GM12878 (cell line): ENCODE data around the gene JDP2. TPM values are rescaled to one million over a fixed set of nuclear protein-coding genes. Genes with fewer than 3 reads are reported as not detected.

ENCODE experiments used
- ATAC-seq: fragments of 200-7000 bp; cut with Tn5 transposase; 3 replicates; pipeline ENCODE4 v1.9.1; 2020; ENCODE audit warnings: mild to moderate bottlenecking, moderate library complexity
- BruUV-seq: library from RNA; stranded (reverse); fragments of 400-500 nt; replicated peaks from 2 replicates; lab custom pipeline; 2021; lab: Mats Ljungman, UMichigan
- CTCF ChIA-PET: fragments of 300-600 bp; sonication (Branson Sonifier 250); formaldehyde crosslinking; extraction: SDS; loops from one replicate; lab custom pipeline; 2021; ENCODE audit warnings: inconsistent platforms; lab: Yijun Ruan, JAX
- POLR2A ChIA-PET: fragments of 350-600 bp; formaldehyde crosslinking; extraction: SDS; loops from one replicate; lab custom pipeline; 2021; ENCODE audit warnings: inconsistent platforms; lab: Charles Lee
- RAD21 ChIA-PET: fragments of 300-600 bp; sonication (Branson Sonifier 250); formaldehyde crosslinking; loops from one replicate; lab custom pipeline; 2023; ENCODE audit warnings: antibody characterized with exemption; ENCODE audit not compliant: unreplicated experiment; lab: Charles Lee
- SMC1A ChIA-PET: fragments of 300-600 bp; sonication (Branson Sonifier 250); formaldehyde crosslinking; loops from one replicate; lab custom pipeline; 2023; ENCODE audit not compliant: unreplicated experiment, uncharacterized antibody; lab: Charles Lee
- DNase-seq: peaks from one replicate; pipeline ENCODE4 v3.0.0-alpha.2; 2011; ENCODE audit warnings: low read depth, low spot score
- FAIRE-seq: peaks from 3 replicates; lab custom pipeline; 2011; peaks lifted over from hg19 to GRCh38; lab: Jason Lieb, UNC
- H2AFZ ChIP-seq: 2 replicates; pipeline ENCODE4 v1.6.0; 2011; ENCODE audit warnings: low read depth, low read length, control low read depth; ENCODE audit not compliant: control insufficient read depth
- H3K27ac ChIP-seq: 2 replicates; pipeline ENCODE4 v1.5.1; 2011; ENCODE audit warnings: control low read depth; ENCODE audit not compliant: control insufficient read depth, insufficient read depth
- H3K27me3 ChIP-seq, 2 experiments: replicated peaks in 1 of 2; 2 replicates each; pipeline versions ENCODE4 v1.6.0 to v1.6.1; 2011; ENCODE audit warnings: low read length in 1 of 2; ENCODE audit not compliant: control insufficient read depth in 2 of 2, insufficient read depth in 2 of 2
- H3K36me3 ChIP-seq, 2 experiments: 2 replicates each; pipeline ENCODE4 v1.5.1; 2011; ENCODE audit warnings: low read length in 1 of 2; ENCODE audit not compliant: control insufficient read depth in 2 of 2, insufficient read depth in 2 of 2
- H3K4me1 ChIP-seq: 2 replicates; pipeline ENCODE4 v1.6.1; 2011; ENCODE audit warnings: mild to moderate bottlenecking, low read length, moderate library complexity, mixed read lengths; ENCODE audit not compliant: control insufficient read depth, insufficient read depth
- H3K4me2 ChIP-seq: 2 replicates; pipeline ENCODE4 v1.6.0; 2011; ENCODE audit warnings: control low read depth; ENCODE audit not compliant: control insufficient read depth, insufficient read depth
- H3K4me3 ChIP-seq: fragments of 200-600 bp; sonication (generic); 2 replicates; pipeline ENCODE4 v1.5.1; 2016
- H3K79me2 ChIP-seq: 2 replicates; pipeline ENCODE4 v1.6.0; 2011; ENCODE audit warnings: low read length; ENCODE audit not compliant: control insufficient read depth, insufficient read depth
- H3K9ac ChIP-seq: 2 replicates; pipeline ENCODE4 v1.8.0; 2011; ENCODE audit warnings: low read length, control low read depth, mixed read lengths; ENCODE audit not compliant: control insufficient read depth, insufficient read depth
- H3K9me3 ChIP-seq: replicated peaks from 3 replicates; pipeline ENCODE4 v1.5.1; 2011; ENCODE audit warnings: mild to moderate bottlenecking, low read length; ENCODE audit not compliant: control insufficient read depth, insufficient read depth
- H4K20me1 ChIP-seq: 2 replicates; pipeline ENCODE4 v1.6.0; 2011; ENCODE audit not compliant: control insufficient read depth, insufficient read depth
- BHLHE40 ChIP-seq, 2 experiments: fragments of 450-650 bp in 1 of 2; IDR thresholded peaks; 2 replicates each; pipeline ENCODE4 v1.6.1; 2011 to 2017; ENCODE audit warnings: low read depth in 2 of 2, borderline replicate concordance in 1 of 2, improper control_type of control experiment in 1 of 2, low read length in 1 of 2, mild to moderate bottlenecking in 1 of 2
- GABPA ChIP-seq: IDR thresholded peaks from 2 replicates; pipeline ENCODE4 v1.6.1; 2014; ENCODE audit warnings: antibody characterized with exemption, low read depth, mild to moderate bottlenecking, inconsistent platforms
- YY1 ChIP-seq: IDR thresholded peaks from 2 replicates; pipeline ENCODE4 v1.6.1; 2011; ENCODE audit warnings: low read depth, mild to moderate bottlenecking, low read length
- WGBS: methylation state at CpG from one replicate; pipeline ENCODE4 v1.1.6; 2016; ENCODE audit warnings: low lambda C conversion rate; ENCODE audit not compliant: insufficient replicate concordance, insufficient coverage; ENCODE audit errors: missing lambda C conversion rate; 5-methylcytosine and 5-hydroxymethylcytosine counted together
- in situ Hi-C: fragments of 300-500 bp; cut with MboI; formaldehyde crosslinking; loops from 9 replicates; pipeline ENCODE4 v1.14.3; 2018; ENCODE audit warnings: mixed read lengths
- intact Hi-C: fragments of 100-400 bp; cut with micrococcal nuclease; formaldehyde crosslinking; loops from one replicate; pipeline ENCODE4 v1.14.2; 2022; ENCODE audit not compliant: unreplicated experiment
- polyA plus RNA-seq, 11 experiments: library from polyadenylated mRNA; depleted of rRNA in 4 of 11; unstranded in 6 of 11; stranded (reverse) in 5 of 11; fragments of >200 nt; fragmentation: Nextera tagmentation in 4 of 11; fragmentation: Illumina TruSeq in 1 of 11; extraction: Ambion mirVana in 4 of 11; extraction: Trizol in 1 of 11; gene quantifications; 1 replicate in 1 of 11; 2 replicates in 10 of 11; pipeline versions ENCODE4 v1.2.1 to v1.2.3, GENCODE V29; 2011 to 2016; ENCODE audit warnings: inconsistent platforms in 2 of 11, missing spikeins in 2 of 11, low read depth in 1 of 11
- total RNA-seq, 4 experiments: library from RNA; depleted of rRNA in 3 of 4; stranded (reverse); fragments of >200 nt in 3 of 4; fragmentation: Illumina TruSeq in 1 of 4; extraction: Trizol in 1 of 4; gene quantifications; 2 replicates each; pipeline versions ENCODE4 v1.2.1 to v1.2.3, GENCODE V29; 2013 to 2021
- TF ChIP-seq, protein P1 (sequence below): IDR thresholded peaks from 2 replicates; pipeline ENCODE4 v1.6.1; 2011; ENCODE audit warnings: borderline replicate concordance, low read depth, mild to moderate bottlenecking, moderate library complexity, mixed read lengths, low read length; ENCODE audit not compliant: insufficient read depth; ENCODE audit errors: extremely low read length

JDP2 gene
- total and polyA plus RNA-seq, 10 of the 15 experiments (the other 5 are each of a cell fraction or from before 2014, with no cell fraction given) = 0.71 to 21.3 (median 11.2) TPM

GRCh38 chr14:75476274-75476995 is 48.6 kb downstream of the JDP2 start:
- Histone ChIP-seq H3K27ac (no peak overlapping the region), H4K20me1 (no peaks in the 10 kb centered on the region), H3K27me3 (no peaks in the 10 kb centered on the region)
- ChIA-PET SMC1A (interaction anchor here (0.7 to 2.3 kb wide), 4 partner anchors 8 to 23 kb away, joined by 3 to 12 read pairs (median 3); no protein-coding TSS in a partner anchor), POLR2A (interaction anchor here (1.4 kb wide), 1 partner anchor 87 kb away, joined by 3 read pairs; no protein-coding TSS in a partner anchor)
- TF ChIP-seq BHLHE40 (IDR thresholded peaks at IDR 0.05; ENCODE audit: borderline replicate concordance in 1 of 2, low read depth in 2 of 2, low read length in 1 of 2) (peak; percentile 16 to 52; a peak in 2 of 4 replicates), GABPA (no peak), YY1 (no peak)
- TF ChIP-seq, protein P1, sequence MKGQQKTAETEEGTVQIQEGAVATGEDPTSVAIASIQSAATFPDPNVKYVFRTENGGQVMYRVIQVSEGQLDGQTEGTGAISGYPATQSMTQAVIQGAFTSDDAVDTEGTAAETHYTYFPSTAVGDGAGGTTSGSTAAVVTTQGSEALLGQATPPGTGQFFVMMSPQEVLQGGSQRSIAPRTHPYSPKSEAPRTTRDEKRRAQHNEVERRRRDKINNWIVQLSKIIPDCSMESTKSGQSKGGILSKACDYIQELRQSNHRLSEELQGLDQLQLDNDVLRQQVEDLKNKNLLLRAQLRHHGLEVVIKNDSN = peak; percentile 74
- TF ChIP-seq, all 136 proteins: peak for 2
- FAIRE-seq (no peak), DNase-seq (no peak), ATAC-seq (no peak)
- peaks cover 2 to 10% of the 10 kb centered on the region in 2 experiments; a peak in 2 of 4 replicates for H3K36me3 ChIP-seq
- no peak overlapping the region for H3K4me2 ChIP-seq
- no peak overlapping the region for H3K4me3 ChIP-seq
- ChIA-PET CTCF (interaction anchor here (0.6 to 2.9 kb wide), 2 partner anchors 167 to 168 kb away, joined by 3 to 8 read pairs; no protein-coding TSS in a partner anchor), RAD21 (interaction anchor here (4.0 kb wide), 1 partner anchor 12 kb away, joined by 25 read pairs; no protein-coding TSS in a partner anchor)
- H2AFZ ChIP-seq = no peak overlapping the region
- no peak overlapping the region for H3K9ac ChIP-seq
- intact Hi-C loops (no loop called here), in situ Hi-C loops (no loop called here)
- H3K4me1 ChIP-seq = peaks cover 29% of the 10 kb centered on the region
- no peaks in the 10 kb centered on the region for H3K9me3 ChIP-seq
- no peaks in the 10 kb centered on the region for H3K79me2 ChIP-seq
- no TSS peak for BruUV-seq
- WGBS = 81% methylated on average over 11 of the region's 11 CpGs
